Measurements from ENCODE around the gene TRHDE. TPM values are rescaled to one million over a fixed set of nuclear protein-coding genes. Genes with fewer than 3 reads are reported as not detected.

Gene TRHDE
- total RNA-seq, 1 experiment from 2014 or later: not detected

DNA sequence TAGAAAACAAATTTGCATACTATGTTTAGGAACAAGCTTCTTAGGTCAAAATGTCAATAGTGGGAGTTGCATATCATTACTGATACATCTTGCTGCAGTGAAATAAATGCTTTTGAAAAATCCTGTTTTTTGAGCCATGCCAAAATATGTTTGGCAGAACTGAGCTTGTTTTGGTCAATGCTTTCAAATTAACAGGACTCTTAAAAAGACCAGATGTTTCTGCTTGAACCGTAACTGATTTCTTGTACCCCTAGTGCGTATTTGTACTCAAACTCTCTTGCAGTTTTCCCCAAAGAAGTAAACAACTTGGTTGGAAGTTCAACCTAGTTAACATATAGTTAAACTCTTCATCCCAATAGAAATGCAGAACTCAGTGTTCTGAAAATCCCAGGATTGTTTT, 3.4 kb downstream of the TRHDE start:
- CTCF ChIA-PET: no interaction called here

DNA sequence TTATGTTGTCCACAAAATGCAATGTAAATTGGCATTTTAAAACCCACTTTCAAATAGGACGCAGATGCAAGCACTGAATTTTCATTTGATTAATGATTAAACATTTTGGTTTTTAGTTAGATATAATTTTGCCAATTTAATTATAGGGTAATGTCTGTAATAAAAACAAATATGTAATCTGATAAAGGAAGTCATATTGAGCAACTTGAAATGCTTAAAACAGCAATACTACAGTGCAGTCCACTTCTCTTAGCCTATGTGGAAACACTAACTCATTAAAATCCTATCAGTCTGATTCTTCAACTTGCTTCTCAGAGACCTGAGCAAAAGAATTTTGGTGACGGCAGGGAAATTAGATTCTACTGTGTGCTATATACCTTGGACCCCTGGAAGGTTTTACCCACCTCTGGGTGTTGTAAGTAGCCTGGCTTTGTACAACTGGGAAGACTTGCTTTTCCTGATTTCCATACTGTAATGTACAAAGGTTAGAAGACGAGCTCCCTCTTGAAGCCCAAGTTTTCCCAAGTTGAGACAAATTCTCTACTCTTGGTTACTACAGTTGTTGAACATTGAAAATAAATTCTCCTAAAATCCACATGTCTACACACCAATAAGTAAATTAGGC, 4.1 kb downstream of the TRHDE start:
- H3K36me3 Mint-ChIP-seq (ENCODE audit: insufficient read depth, unreplicated experiment): no peaks in the 10 kb centered on the region
- DNase-seq (ENCODE audit: unreplicated experiment): no peak
- H3K27me3 Mint-ChIP-seq (ENCODE audit: insufficient read depth, unreplicated experiment): peaks cover 25% of the 10 kb centered on the region
- CTCF ChIA-PET: interaction anchor here (0.6 kb wide), 1 partner anchor 1674 kb away, joined by 5 read pairs; no protein-coding TSS in a partner anchor
- H3K4me1 Mint-ChIP-seq (ENCODE audit: insufficient read depth, unreplicated experiment): no peaks in the 10 kb centered on the region
- no peak overlapping the region for H3K4me3 Mint-ChIP-seq (ENCODE audit: unreplicated experiment)
- H3K9me3 Mint-ChIP-seq (ENCODE audit: unreplicated experiment): no peaks in the 10 kb centered on the region
- TF ChIP-seq, protein P1, sequence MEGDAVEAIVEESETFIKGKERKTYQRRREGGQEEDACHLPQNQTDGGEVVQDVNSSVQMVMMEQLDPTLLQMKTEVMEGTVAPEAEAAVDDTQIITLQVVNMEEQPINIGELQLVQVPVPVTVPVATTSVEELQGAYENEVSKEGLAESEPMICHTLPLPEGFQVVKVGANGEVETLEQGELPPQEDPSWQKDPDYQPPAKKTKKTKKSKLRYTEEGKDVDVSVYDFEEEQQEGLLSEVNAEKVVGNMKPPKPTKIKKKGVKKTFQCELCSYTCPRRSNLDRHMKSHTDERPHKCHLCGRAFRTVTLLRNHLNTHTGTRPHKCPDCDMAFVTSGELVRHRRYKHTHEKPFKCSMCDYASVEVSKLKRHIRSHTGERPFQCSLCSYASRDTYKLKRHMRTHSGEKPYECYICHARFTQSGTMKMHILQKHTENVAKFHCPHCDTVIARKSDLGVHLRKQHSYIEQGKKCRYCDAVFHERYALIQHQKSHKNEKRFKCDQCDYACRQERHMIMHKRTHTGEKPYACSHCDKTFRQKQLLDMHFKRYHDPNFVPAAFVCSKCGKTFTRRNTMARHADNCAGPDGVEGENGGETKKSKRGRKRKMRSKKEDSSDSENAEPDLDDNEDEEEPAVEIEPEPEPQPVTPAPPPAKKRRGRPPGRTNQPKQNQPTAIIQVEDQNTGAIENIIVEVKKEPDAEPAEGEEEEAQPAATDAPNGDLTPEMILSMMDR (IDR thresholded peaks at IDR 0.05; ENCODE audit: unreplicated experiment): no peak
- POLR2A ChIA-PET: no interaction called here
- intact Hi-C loops (cut with micrococcal nuclease): no loop called here
- BruUV-seq (replicated peaks): no TSS peak
- no peak overlapping the region for H3K27ac Mint-ChIP-seq (ENCODE audit: low read depth, unreplicated experiment)

More for the DNA sequence above, 3.4 kb downstream of the TRHDE start:
- TF ChIP-seq, protein P1 (IDR thresholded peaks at IDR 0.05; ENCODE audit: unreplicated experiment): no peak
- no peak for DNase-seq (ENCODE audit: unreplicated experiment)
- Mint-ChIP-seq H3K27ac (ENCODE audit: low read depth, unreplicated experiment) (no peak overlapping the region), H3K27me3 (ENCODE audit: insufficient read depth, unreplicated experiment) (peaks cover 28% of the 10 kb centered on the region), H3K9me3 (ENCODE audit: unreplicated experiment) (no peaks in the 10 kb centered on the region), H3K36me3 (ENCODE audit: insufficient read depth, unreplicated experiment) (no peaks in the 10 kb centered on the region), H3K4me3 (ENCODE audit: unreplicated experiment) (no peak overlapping the region), H3K4me1 (ENCODE audit: insufficient read depth, unreplicated experiment) (no peaks in the 10 kb centered on the region)
- POLR2A ChIA-PET: interaction anchor here (0.6 kb wide), 1 partner anchor 1126 kb away, joined by 3 read pairs; no protein-coding TSS in a partner anchor
- no TSS peak for BruUV-seq (replicated peaks)
- intact Hi-C loops (cut with micrococcal nuclease): no loop called here

- POLR2A ChIA-PET: no interaction called here
- DNase-seq (ENCODE audit: unreplicated experiment): peak; percentile 15
- H3K4me1 Mint-ChIP-seq (ENCODE audit: insufficient read depth, unreplicated experiment): no peaks in the 10 kb centered on the region
- TF ChIP-seq, protein P1 (IDR thresholded peaks at IDR 0.05; ENCODE audit: unreplicated experiment): no peak
- no peak overlapping the region for H3K27ac Mint-ChIP-seq (ENCODE audit: low read depth, unreplicated experiment)
- peaks cover 14% of the 10 kb centered on the region for H3K27me3 Mint-ChIP-seq (ENCODE audit: insufficient read depth, unreplicated experiment)
- no peak overlapping the region for H3K4me3 Mint-ChIP-seq (ENCODE audit: unreplicated experiment)
- H3K9me3 Mint-ChIP-seq (ENCODE audit: unreplicated experiment): no peaks in the 10 kb centered on the region
- no peaks in the 10 kb centered on the region for H3K36me3 Mint-ChIP-seq (ENCODE audit: insufficient read depth, unreplicated experiment)
- BruUV-seq (replicated peaks): no TSS peak
- intact Hi-C loops (cut with micrococcal nuclease): no loop called here
- CTCF ChIA-PET: interaction anchor here (0.8 to 0.9 kb wide), 2 partner anchors 11 to 280 kb away, joined by 3 to 4 read pairs; no protein-coding TSS in a partner anchor
These were observed 5.2 kb downstream of the TRHDE start for GRCh38 chr12:72277415-72277814.

DNA sequence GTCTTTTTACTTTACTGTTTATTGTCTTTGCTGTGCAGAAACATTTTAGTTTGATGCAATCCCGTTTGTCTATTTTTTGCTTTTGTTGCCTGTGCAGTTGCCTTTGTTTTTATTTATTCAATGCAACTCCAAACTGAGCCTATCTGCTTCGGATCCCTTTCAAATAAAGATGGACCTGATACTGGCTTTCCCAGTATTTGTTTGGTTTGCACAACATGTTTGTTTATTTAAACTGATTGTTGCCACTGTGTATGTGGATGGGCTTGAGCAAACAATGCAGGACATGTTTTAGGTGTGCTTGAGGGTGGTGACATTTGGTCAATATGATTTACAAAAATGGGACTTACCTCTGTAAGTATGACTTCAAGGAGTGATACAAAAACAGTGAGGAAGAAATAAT, 6.7 kb downstream of the TRHDE start:
- Mint-ChIP-seq H3K9me3 (ENCODE audit: unreplicated experiment) (no peaks in the 10 kb centered on the region), H3K27me3 (ENCODE audit: insufficient read depth, unreplicated experiment) (peaks cover 9% of the 10 kb centered on the region), H3K36me3 (ENCODE audit: insufficient read depth, unreplicated experiment) (no peaks in the 10 kb centered on the region), H3K27ac (ENCODE audit: low read depth, unreplicated experiment) (no peak overlapping the region), H3K4me3 (ENCODE audit: unreplicated experiment) (no peak overlapping the region), H3K4me1 (ENCODE audit: insufficient read depth, unreplicated experiment) (no peaks in the 10 kb centered on the region)
- DNase-seq (ENCODE audit: unreplicated experiment): no peak
- intact Hi-C loops (cut with micrococcal nuclease): no loop called here
- POLR2A ChIA-PET: no interaction called here
- CTCF ChIA-PET: no interaction called here
- BruUV-seq (replicated peaks): no TSS peak
- TF ChIP-seq, protein P1 (IDR thresholded peaks at IDR 0.05; ENCODE audit: unreplicated experiment): no peak

Data from MCF 10A (cell line).